ENCODE data around the gene SLC13A2. TPM values are rescaled to one million over a fixed set of nuclear protein-coding genes. Genes with fewer than 3 reads are reported as not detected.
A peak's percentile ranks its signal among the peaks of the same experiment; 100 is the strongest.
"Not testable (repeated sequence)": the region's sequence is repeated elsewhere in the genome, so short reads cannot be mapped to it uniquely, and the experiment has no call there.

SLC13A2 gene, protein sequence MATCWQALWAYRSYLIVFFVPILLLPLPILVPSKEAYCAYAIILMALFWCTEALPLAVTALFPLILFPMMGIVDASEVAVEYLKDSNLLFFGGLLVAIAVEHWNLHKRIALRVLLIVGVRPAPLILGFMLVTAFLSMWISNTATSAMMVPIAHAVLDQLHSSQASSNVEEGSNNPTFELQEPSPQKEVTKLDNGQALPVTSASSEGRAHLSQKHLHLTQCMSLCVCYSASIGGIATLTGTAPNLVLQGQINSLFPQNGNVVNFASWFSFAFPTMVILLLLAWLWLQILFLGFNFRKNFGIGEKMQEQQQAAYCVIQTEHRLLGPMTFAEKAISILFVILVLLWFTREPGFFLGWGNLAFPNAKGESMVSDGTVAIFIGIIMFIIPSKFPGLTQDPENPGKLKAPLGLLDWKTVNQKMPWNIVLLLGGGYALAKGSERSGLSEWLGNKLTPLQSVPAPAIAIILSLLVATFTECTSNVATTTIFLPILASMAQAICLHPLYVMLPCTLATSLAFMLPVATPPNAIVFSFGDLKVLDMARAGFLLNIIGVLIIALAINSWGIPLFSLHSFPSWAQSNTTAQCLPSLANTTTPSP
- not detected in 2 replicates for total RNA-seq (2014; rRNA removed; shearing (Covaris generic))

DNA sequence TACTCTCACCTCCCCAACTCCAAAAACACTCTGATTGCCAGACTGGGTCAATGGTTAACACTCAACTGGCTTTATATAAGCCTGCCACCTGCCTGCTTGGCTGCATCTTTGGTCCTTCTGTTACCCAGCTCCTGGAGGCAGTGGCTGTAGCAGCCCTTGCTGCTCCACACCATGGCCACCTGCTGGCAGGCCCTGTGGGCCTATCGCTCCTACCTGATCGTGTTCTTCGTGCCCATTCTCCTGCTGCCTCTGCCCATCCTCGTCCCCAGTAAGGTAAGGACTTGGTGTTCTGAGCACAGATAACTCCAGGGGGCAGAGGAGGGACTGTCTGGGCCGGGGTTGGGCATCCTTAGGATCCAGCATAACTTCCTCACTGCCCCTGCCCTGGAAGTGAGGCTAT lies at the start of gene SLC13A2:
TSS of gene SLC13A2 (plus strand) at position 103 of the 400 bp plus-strand sequence. CDS start at position 172, 69 bp downstream.
- in situ Hi-C loops (cut with HindIII; ENCODE audit: low sequenced_read_pairs) = no loop called here
- peak; percentile 36 for DNase-seq (ENCODE audit: low spot score)

DNA sequence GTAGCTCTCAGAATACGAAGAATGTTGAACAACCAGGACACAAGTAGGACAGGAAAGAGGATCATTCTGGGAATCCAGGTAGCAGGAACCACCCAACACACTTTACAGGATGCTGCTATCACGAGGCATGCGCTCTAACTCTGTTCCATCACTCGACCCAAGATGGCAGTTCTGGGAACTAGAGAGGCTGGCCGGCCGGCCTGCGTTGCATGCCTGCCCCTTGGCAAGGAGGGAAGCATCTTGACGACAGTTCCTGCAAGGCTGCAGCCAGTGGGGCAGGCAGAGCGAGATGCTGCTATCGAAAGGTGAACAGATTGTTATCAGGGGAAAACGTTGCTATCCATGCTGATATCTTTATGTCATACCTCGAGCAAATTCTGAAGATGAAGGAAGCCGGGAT lies 48.2 kb upstream of the SLC13A2 start:
- DNase-seq (ENCODE audit: low spot score) = no peak
- in situ Hi-C loops (cut with HindIII; ENCODE audit: low sequenced_read_pairs) = no loop called here

- in situ Hi-C loops (cut with HindIII; ENCODE audit: low sequenced_read_pairs) = no loop called here
- no peak for DNase-seq (ENCODE audit: low spot score)
Observed at GRCh38 chr17:28426081-28426519, 47.3 kb upstream of the SLC13A2 start.

DNA sequence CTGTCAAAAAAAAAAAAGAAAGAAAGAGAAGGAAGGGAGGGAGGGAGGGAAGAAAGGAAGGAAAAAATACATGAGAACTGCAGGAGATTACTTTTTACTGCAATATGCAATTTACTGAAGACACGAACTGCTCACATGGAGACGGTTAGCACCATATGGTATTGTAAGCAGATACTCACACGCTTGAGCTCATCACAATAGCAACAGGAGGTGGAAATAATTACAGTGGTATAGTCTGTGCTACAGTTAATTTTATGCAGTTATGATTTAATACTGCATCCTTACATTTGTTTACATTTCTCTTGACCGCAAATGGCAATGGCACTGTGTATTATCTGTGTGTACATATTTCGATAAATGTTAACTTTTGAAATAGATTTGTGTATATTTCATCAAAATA lies 46.1 kb upstream of the SLC13A2 start:
- in situ Hi-C loops (cut with HindIII; ENCODE audit: low sequenced_read_pairs) = no loop called here
- DNase-seq (ENCODE audit: low spot score) = no peak

DNA sequence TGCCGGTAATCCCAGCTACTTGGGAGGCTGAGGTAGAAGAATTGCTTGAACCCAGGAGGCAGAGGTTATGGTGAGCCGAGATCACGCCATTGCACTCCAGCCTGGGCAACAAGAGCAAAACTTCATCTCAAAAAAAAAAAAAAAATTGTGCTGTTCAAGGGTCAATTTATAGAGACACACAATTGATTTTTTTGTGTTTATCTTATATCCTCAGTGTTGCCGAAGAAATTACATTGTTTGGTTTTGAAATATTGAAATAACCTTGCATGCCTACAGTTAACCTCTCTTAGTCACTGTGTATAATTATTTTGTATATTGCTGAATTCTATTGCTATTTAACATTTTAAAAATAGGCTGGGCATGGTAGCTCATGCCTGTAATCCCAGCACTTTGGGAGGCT lies 45.5 kb upstream of the SLC13A2 start:
- in situ Hi-C loops (cut with HindIII; ENCODE audit: low sequenced_read_pairs); DNase-seq (ENCODE audit: low spot score): not testable (repeated sequence)

GRCh38 chr17:28433721-28434120 lies 39.7 kb upstream of the SLC13A2 start:
- no peak for DNase-seq (ENCODE audit: low spot score)
- in situ Hi-C loops (cut with HindIII; ENCODE audit: low sequenced_read_pairs) = no loop called here

DNA sequence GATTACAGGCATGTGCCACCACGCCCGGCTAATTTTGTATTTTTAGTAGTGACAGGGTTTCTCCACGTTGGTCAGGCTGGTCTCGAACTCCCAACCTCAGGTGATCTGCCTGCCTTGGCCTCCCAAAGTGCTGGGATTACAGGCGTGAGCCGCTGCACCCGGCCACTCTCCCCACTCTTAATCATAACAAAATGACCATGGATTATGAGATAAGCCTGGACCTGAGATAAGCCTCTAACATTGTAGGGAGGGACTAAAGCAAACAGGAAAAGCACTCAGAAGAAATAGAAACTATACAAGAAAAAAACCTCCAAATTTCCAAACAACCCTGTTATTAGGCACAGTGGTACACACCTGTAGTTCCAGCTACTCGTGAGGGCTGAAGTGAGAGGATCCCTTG lies 39.1 kb upstream of the SLC13A2 start:
- DNase-seq (ENCODE audit: low spot score); in situ Hi-C loops (cut with HindIII; ENCODE audit: low sequenced_read_pairs): not testable (repeated sequence)

DNA sequence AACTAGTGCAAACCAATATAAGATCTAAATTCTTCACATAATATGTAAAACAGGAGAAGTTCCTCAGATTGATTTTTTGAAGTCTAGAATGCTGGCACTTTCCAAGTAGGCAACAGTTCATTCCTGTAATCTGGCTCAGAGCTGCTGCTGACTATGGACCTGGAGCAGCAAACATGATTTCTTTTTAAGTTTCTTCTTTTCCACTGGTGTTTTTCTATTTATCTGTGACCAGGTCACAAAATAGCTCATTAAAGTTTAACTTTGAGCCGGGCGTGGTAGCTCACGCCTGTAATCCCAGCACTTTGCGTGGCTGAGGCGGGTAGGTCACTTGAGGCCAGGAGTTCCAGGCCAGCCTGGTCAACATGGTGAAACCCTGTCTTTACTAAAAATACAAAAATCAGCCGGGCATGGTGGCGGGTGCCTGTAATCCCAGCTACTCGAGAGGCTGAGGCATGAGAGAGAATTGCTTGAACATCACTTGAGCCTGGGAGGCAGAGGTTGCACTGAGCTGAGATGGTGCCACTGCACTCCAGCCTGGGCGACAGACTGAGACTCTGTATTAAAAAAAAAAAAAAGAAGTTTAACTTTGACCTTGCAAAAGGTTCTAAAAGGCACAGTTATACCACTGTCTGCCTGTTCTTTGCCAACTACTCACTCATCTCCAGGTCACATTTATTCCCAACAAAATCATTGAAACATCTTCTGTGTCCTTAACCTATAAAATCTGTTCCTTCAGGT lies 29.4 kb upstream of the SLC13A2 start:
- in situ Hi-C loops (cut with HindIII; ENCODE audit: low sequenced_read_pairs) = no loop called here
- no peak for DNase-seq (ENCODE audit: low spot score)

DNA sequence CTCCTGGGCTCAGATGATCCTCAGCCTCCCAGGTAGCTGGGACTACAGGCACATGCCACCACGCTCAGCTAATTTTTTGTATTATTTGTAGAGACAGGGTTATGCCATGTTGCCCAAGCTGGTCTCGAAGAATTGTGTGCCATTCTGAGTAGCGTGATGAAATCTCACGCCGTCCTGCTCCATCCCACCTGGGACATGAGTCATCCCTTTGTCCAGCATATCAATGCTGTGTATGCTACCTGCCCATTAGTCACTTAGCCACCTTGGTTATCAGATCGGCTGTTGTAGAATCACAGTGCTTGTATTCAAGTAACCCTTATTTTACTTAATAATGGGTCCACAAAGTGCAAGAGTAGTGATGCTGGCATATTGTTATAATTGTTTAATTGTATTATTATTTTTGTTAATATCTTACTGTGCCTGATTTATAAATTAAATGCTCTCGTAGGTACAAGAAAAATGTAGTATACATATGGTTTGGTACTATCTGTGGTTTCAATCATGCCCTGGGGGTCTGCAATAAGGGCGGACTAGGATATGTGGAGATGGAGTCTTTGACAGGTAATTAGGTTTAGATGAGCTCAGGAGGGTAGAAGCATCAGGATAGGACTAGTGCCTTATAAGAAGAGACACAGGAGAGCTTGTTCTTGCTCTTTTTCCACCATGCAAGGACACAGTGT lies 26.6 kb upstream of the SLC13A2 start:
- in situ Hi-C loops (cut with HindIII; ENCODE audit: low sequenced_read_pairs) = no loop called here
- no peak for DNase-seq (ENCODE audit: low spot score)

- in situ Hi-C loops (cut with HindIII; ENCODE audit: low sequenced_read_pairs) = no loop called here
- DNase-seq (ENCODE audit: low spot score) = no peak
Observed at GRCh38 chr17:28447396-28447760, 26.1 kb upstream of the SLC13A2 start.

DNA sequence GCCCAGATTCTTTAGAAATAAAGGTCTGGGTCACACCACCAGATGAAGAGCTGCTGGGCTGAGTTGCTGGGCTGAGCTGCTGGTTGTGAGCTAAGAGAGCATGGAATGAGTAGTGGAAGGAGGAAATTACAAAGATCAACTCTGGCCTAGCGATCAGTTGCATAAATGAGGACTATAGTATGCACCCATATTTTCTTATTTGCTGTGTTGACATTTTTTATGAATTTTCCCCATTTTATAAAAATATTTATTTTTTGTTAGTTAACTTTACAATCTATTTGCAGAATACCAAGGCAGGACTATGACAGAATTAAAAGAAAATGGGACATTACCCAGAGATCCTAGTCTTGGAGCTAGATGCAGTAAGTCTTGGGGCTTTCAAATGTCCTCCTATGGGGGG lies 23.6 kb upstream of the SLC13A2 start:
- in situ Hi-C loops (cut with HindIII; ENCODE audit: low sequenced_read_pairs) = no loop called here
- DNase-seq (ENCODE audit: low spot score) = no peak

DNA sequence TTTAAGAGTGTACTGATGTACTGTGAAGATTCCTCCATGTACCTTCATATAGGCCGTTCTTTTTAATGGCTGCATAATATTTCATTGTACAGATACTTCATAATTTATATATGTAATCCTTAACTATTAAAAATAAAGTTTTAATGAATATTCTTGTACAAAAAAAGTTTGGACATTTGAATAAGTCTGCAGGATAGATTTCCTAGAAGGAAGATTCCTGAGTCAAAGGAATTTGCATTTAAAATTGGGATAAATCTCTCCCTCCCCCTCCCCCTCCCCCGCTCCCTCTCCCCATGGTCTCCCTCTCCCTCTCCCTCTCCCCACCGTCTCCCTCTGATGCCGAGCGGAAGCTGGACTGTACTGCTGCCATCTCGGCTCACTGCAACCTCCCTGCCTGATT lies 15.6 kb upstream of the SLC13A2 start:
- in situ Hi-C loops (cut with HindIII; ENCODE audit: low sequenced_read_pairs) = no loop called here
- DNase-seq (ENCODE audit: low spot score) = no peak

GRCh38 chr17:28458881-28459280 lies 14.6 kb upstream of the SLC13A2 start:
- in situ Hi-C loops (cut with HindIII; ENCODE audit: low sequenced_read_pairs); DNase-seq (ENCODE audit: low spot score): not testable (repeated sequence)

DNA sequence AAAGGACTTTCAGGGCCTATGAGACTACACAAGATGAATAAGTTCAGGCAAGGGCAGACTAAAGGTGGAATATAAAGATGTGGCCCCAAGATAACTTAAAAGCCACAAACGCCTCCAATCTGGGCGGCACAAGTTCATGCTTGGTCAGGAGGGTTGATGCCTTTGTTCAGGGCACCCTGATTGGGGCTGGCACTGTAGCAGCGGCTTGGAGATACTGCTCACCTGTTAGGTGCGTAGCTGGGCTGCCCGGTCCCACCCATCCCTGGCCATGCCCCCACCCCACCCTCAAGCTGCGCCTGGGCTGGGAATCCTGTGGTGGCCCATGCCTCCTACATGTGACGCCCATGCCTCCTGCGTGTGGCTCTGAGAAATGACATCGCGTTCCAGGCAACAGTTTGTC lies 12.5 kb upstream of the SLC13A2 start:
- DNase-seq (ENCODE audit: low spot score) = no peak
- in situ Hi-C loops (cut with HindIII; ENCODE audit: low sequenced_read_pairs) = no loop called here

GRCh38 chr17:28466001-28466400 lies 7.4 kb upstream of the SLC13A2 start:
- DNase-seq (ENCODE audit: low spot score) = no peak
- in situ Hi-C loops (cut with HindIII; ENCODE audit: low sequenced_read_pairs) = no loop called here

GRCh38 chr17:28466521-28467048 lies 6.9 kb upstream of the SLC13A2 start:
- no peak for DNase-seq (ENCODE audit: low spot score)
- in situ Hi-C loops (cut with HindIII; ENCODE audit: low sequenced_read_pairs) = no loop called here

DNA sequence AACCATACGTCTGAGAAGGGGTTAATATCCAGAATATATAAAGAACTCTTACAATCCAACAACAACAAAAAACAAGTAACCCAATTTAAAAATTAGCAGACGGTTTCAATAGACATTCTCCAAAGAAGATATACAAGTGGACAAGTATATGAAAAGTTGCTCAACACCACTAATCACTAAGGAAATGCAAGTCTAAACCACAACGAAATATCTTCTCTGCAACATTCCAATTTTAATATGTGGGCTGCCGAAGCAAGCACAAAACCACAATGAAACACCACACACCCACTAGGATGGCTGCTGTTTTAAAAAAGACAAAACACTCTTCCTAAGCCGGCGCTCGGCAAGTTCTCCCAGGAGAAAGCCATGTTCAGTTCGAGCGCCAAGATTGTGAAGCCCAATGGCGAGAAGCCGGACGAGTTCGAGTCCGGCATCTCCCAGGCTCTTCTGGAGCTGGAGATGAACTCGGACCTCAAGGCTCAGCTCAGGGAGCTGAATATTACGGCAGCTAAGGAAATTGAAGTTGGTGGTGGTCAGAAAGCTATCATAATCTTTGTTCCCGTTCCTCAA lies 5.9 kb upstream of the SLC13A2 start:
- in situ Hi-C loops (cut with HindIII; ENCODE audit: low sequenced_read_pairs) = no loop called here
- DNase-seq (ENCODE audit: low spot score) = no peak

GRCh38 chr17:28468033-28468735 lies 5.3 kb upstream of the SLC13A2 start:
- DNase-seq (ENCODE audit: low spot score); in situ Hi-C loops (cut with HindIII; ENCODE audit: low sequenced_read_pairs): not testable (repeated sequence)
